Gastrocnemius medialis (tissue), 4 donors: ENCODE data around the gene SPATS2L. TPM values are rescaled to one million over a fixed set of nuclear protein-coding genes. Genes with fewer than 3 reads are reported as not detected.

ENCODE experiments used
- ATAC-seq, 2 donors: fragments of 150-250 bp; one replicate each; pipeline ENCODE4 v1.9.1; 2016
- DNase-seq, 2 donors: peaks; one replicate each; pipeline ENCODE4 v3.0.0-alpha.2; 2019
- H3K27ac ChIP-seq, 4 donors: fragments of 200-600 bp; sonication (generic); 1 replicate in 1 of 4; 2 replicates in 3 of 4; pipeline ENCODE4 v1.5.1; 2016 to 2018; ENCODE audit warnings: mild to moderate bottlenecking in 2 of 4, moderate library complexity in 1 of 4
- H3K27me3 ChIP-seq, 3 donors: fragments of 200-600 bp; sonication (generic) in 2 of 3; 1 replicate in 1 of 3; 2 replicates in 2 of 3; pipeline versions ENCODE4 v1.5.1 to v1.6.0; 2016 to 2019; ENCODE audit warnings: mild to moderate bottlenecking in 1 of 3, moderate library complexity in 1 of 3
- H3K36me3 ChIP-seq, 2 donors: fragments of 200-600 bp; sonication (generic) in 1 of 2; one replicate each; pipeline ENCODE4 v1.5.1; 2017 to 2018
- H3K4me1 ChIP-seq, 2 donors: fragments of 200-600 bp; sonication (generic) in 1 of 2; one replicate each; pipeline ENCODE4 v1.5.1; 2016 to 2017; ENCODE audit warnings: mild to moderate bottlenecking in 2 of 2
- H3K4me3 ChIP-seq, 4 donors: fragments of 200-600 bp; sonication (generic) in 3 of 4; 1 replicate in 1 of 4; 2 replicates in 3 of 4; pipeline ENCODE4 v1.5.1; 2016 to 2019; ENCODE audit warnings: mild to moderate bottlenecking in 2 of 4
- H3K9me3 ChIP-seq, 3 donors: fragments of 200-600 bp; sonication (generic) in 2 of 3; 1 replicate in 1 of 3; 2 replicates in 2 of 3; pipeline ENCODE4 v1.5.1; 2016 to 2019
- CTCF ChIP-seq, 5 experiments: fragments of 450-650 bp in 3 of 5; fragments of 200-600 bp in 2 of 5; sonication (generic) in 2 of 5; IDR thresholded peaks in 4 of 5; conservative IDR thresholded peaks in 1 of 5; 1 replicate in 4 of 5; 2 replicates in 1 of 5; pipeline ENCODE4 v1.5.1; 2016 to 2019; ENCODE audit warnings: antibody characterized with exemption in 5 of 5, mild to moderate bottlenecking in 3 of 5, moderate library complexity in 3 of 5
- POLR2A ChIP-seq, 2 donors: fragments of 450-650 bp; IDR thresholded peaks; one replicate each; pipeline ENCODE4 v1.6.1; 2017; ENCODE audit warnings: antibody characterized with exemption in 2 of 2, mild to moderate bottlenecking in 2 of 2, moderate library complexity in 2 of 2
- in situ Hi-C, 4 donors: fragments of 200-750 bp; cut with MboI; loops; one replicate each; pipeline versions ENCODE4 v1.15.0 to v1.8.0; 2017; ENCODE audit warnings: low sequenced_read_pairs in 4 of 4
- intact Hi-C: fragments of 100-400 bp; cut with DNase I; formaldehyde crosslinking; loops from one replicate; pipeline ENCODE4 v1.15.1; 2023; ENCODE audit warnings: low total_unique reads
- total RNA-seq, 4 donors: library from RNA; depleted of rRNA; stranded (reverse); fragments of >200 nt; gene quantifications; one replicate each; pipeline versions ENCODE4 v1.1.0 to v1.2.3, GENCODE V29; 2016

SPATS2L gene
- total RNA-seq, 4 donors from 2014 or later: 34.0 to 74.2 (median 52.3) TPM

- peaks cover 11 to 14% of the 10 kb centered on the region in 2 donors for H3K4me1 ChIP-seq
- H3K27me3 ChIP-seq: no peaks in the 10 kb centered on the region
- no peaks in the 10 kb centered on the region for H3K9me3 ChIP-seq
- H3K4me3 ChIP-seq: peak overlapping the region; percentile 72 to 92 (median 79)
- H3K27ac ChIP-seq: peak overlapping the region; percentile 51 to 62 (median 58)
- TF ChIP-seq CTCF (IDR thresholded peaks at IDR 0.05 in 4 of 5, conservative IDR thresholded peaks at IDR 0.05 in 1 of 5): no peak
- TF ChIP-seq POLR2A (IDR thresholded peaks at IDR 0.05): no peak
- intact Hi-C loops: no loop called here
- H3K36me3 ChIP-seq: no peaks in the 10 kb centered on the region
- in situ Hi-C loops: no loop called here
- ATAC-seq: no peak
- DNase-seq: no peak
Observed at GRCh38 chr2:200525551-200525881, 219.0 kb downstream of the SPATS2L start.

GRCh38 chr2:200525882-200526651 is 219.6 kb downstream of the SPATS2L start, which contains the start of gene SGO2:
SGO2 (plus strand) TSS chr2:200526207; CDS start chr2:200532976, 6,769 bp downstream.
- DNase-seq (peak; percentile 89 to 91), ATAC-seq (peak; percentile 99 to 100)
- no peaks in the 10 kb centered on the region for H3K9me3 ChIP-seq
- no peak for TF ChIP-seq CTCF (IDR thresholded peaks at IDR 0.05 in 4 of 5, conservative IDR thresholded peaks at IDR 0.05 in 1 of 5)
- TF ChIP-seq POLR2A (IDR thresholded peaks at IDR 0.05): peak; percentile 37 to 43
- H3K27ac ChIP-seq: peak within 1 kb of the TSS; percentile 51 to 62 (median 58)
- H3K4me1 ChIP-seq: peaks cover 11 to 14% of the 10 kb centered on the region in 2 donors
- in situ Hi-C loops: no loop called here
- H3K27me3 ChIP-seq: no peaks in the 10 kb centered on the region
- peak within 1 kb of the TSS; percentile 72 to 92 (median 79) for H3K4me3 ChIP-seq
- intact Hi-C loops: loop anchor here (2.0 kb wide), 1 partner anchor 15 kb away; the partner anchor contains the start of gene KCTD18
- H3K36me3 ChIP-seq: no peaks in the 10 kb centered on the region

GRCh38 chr2:200528228-200528627 is 221.7 kb downstream of the SPATS2L start:
- in situ Hi-C loops: no loop called here
- Histone ChIP-seq H3K9me3 (no peaks in the 10 kb centered on the region), H3K36me3 (no peaks in the 10 kb centered on the region), H3K27ac (no peak overlapping the region), H3K4me1 (peaks cover 11 to 14% of the 10 kb centered on the region in 2 donors), H3K27me3 (no peaks in the 10 kb centered on the region), H3K4me3 (no peak overlapping the region)
- TF ChIP-seq POLR2A (IDR thresholded peaks at IDR 0.05) (no peak), CTCF (IDR thresholded peaks at IDR 0.05 in 4 of 5, conservative IDR thresholded peaks at IDR 0.05 in 1 of 5) (no peak)
- intact Hi-C loops: no loop called here
- no peak for ATAC-seq
- DNase-seq: no peak

Other genes starting within 250 kb of the SPATS2L start
- gene KCTD18, start 203.4 kb downstream of the SPATS2L start, total RNA-seq: 10 to 100 TPM; 16.6 to 20.1 (median 19.6) TPM
- gene SGO2, start 219.5 kb downstream of the SPATS2L start, total RNA-seq: 1 to 10 TPM in 1 of 4 donors, under 1 TPM in 3; 0.61 to 2.6 (median 0.70) TPM